HTR-8/SVneo (cell line): ENCODE measurements around the gene THADA.

Source experiments
- DNase-seq: peaks from one replicate; pipeline ENCODE4 v3.0.0; 2011; ENCODE audit warnings: low spot score, mixed read lengths; ENCODE audit not compliant: insufficient read length
- FAIRE-seq: peaks from 2 replicates; lab custom pipeline; 2011; peaks lifted over from hg19 to GRCh38; lab: Jason Lieb, UNC

The THADA gene

GRCh38 chr2:43270461-43270860, 325.4 kb downstream of the THADA start:
- no peak for DNase-seq
- no peak for FAIRE-seq

- no peak for FAIRE-seq
These were observed 326.1 kb downstream of the THADA start for GRCh38 chr2:43269706-43270105.

GRCh38 chr2:43269074-43269572, 326.7 kb downstream of the THADA start:
- DNase-seq (peak; percentile 72), FAIRE-seq (peak; percentile 83)

More at GRCh38 chr2:43269706-43270105, 326.1 kb downstream of the THADA start:
- no peak for DNase-seq

GRCh38 chr2:43268066-43268953, 327.5 kb downstream of the THADA start:
- FAIRE-seq (no peak), DNase-seq (no peak)

GRCh38 chr2:43267381-43267780, 328.5 kb downstream of the THADA start:
- FAIRE-seq (no peak), DNase-seq (no peak)

GRCh38 chr2:43266711-43267111, 329.1 kb downstream of the THADA start:
- FAIRE-seq (no peak), DNase-seq (no peak)

GRCh38 chr2:43265421-43265820, 330.4 kb downstream of the THADA start:
- DNase-seq (no peak), FAIRE-seq (no peak)

GRCh38 chr2:43265001-43265400, 330.8 kb downstream of the THADA start:
- DNase-seq (no peak), FAIRE-seq (no peak)

GRCh38 chr2:43262951-43263350, 332.9 kb downstream of the THADA start:
- no peak for DNase-seq
- FAIRE-seq, result no peak

GRCh38 chr2:43262239-43262638, 333.6 kb downstream of the THADA start:
- DNase-seq (no peak), FAIRE-seq (no peak)

- FAIRE-seq (no peak), DNase-seq (no peak)
These were observed 336.3 kb downstream of the THADA start for GRCh38 chr2:43259512-43259911.

GRCh38 chr2:43258547-43259156, 337.2 kb downstream of the THADA start:
- FAIRE-seq (no peak), DNase-seq (no peak)

GRCh38 chr2:43255296-43255910, 340.4 kb downstream of the THADA start:
- FAIRE-seq (no peak), DNase-seq (no peak)

- FAIRE-seq (no peak), DNase-seq (no peak)
These were observed 341.5 kb downstream of the THADA start for GRCh38 chr2:43254331-43254730.

GRCh38 chr2:43251171-43251731, 344.6 kb downstream of the THADA start:
- DNase-seq, result peak; percentile 45
- FAIRE-seq, result peak; percentile 55

GRCh38 chr2:43250015-43250414, 345.8 kb downstream of the THADA start:
- FAIRE-seq, result no peak

GRCh38 chr2:43248621-43249020, 347.2 kb downstream of the THADA start:
- DNase-seq (no peak), FAIRE-seq (no peak)

More at GRCh38 chr2:43250015-43250414, 345.8 kb downstream of the THADA start:
- DNase-seq, result no peak

GRCh38 chr2:43246641-43247040, 349.2 kb downstream of the THADA start:
- no peak for FAIRE-seq
- no peak for DNase-seq

GRCh38 chr2:43241558-43241957, 354.3 kb downstream of the THADA start:
- FAIRE-seq (no peak), DNase-seq (no peak)

GRCh38 chr2:43240766-43241150, 355.1 kb downstream of the THADA start:
- FAIRE-seq (no peak), DNase-seq (no peak)
